Activated naive CD4-positive, alpha-beta T cell (primary cell): Measurements from ENCODE around the gene MAP1LC3C.
"Not testable (repeated sequence)": the region's sequence is repeated elsewhere in the genome, so short reads cannot be mapped to it uniquely, and the experiment has no call there.

Experiments used
- DNase-seq, 4 experiments: peaks; one replicate each; lab custom pipeline; 2025; lab: John Stamatoyannopoulos, UW

The MAP1LC3C gene

DNA sequence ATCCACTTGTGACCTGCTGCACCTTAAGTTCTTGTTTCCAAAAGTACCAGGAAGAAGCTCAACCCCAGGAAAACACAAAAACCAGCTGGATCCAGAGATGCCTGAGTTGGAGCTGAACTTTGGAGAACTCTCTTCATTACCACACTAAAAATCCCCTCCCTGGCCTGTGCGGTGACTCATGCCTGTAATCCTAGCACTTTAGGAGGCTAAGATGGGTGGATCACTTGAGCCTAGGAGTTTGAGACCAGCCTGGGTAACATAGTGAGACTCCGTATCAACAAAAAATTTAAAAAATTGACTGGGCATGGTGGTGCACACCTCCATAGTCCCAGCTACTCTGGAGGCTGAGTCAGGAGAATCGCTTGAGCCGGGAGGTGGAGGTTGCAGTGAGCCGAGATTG lies 6.2 kb downstream of the MAP1LC3C start:
- DNase-seq, result no peak

DNA sequence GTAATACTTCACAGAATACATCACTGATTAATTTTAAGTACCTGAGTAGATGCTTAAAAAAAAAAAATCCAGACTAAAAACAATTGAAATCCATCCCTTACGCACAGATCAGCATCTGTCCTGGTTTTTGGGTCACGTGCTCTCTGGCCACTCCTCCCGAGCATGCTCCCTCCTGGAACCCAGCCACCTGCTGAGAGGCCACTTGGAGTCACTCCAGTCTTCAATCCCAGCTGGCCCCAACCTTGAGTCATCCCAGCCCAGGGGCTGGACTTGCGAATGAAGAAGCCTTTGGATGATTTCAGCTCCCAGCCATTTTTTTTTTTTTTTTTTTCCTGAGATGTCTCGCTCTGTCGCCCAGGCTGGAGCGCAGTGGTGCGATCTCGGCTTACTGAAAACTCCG lies 8.9 kb downstream of the MAP1LC3C start:
- no peak for DNase-seq

DNA sequence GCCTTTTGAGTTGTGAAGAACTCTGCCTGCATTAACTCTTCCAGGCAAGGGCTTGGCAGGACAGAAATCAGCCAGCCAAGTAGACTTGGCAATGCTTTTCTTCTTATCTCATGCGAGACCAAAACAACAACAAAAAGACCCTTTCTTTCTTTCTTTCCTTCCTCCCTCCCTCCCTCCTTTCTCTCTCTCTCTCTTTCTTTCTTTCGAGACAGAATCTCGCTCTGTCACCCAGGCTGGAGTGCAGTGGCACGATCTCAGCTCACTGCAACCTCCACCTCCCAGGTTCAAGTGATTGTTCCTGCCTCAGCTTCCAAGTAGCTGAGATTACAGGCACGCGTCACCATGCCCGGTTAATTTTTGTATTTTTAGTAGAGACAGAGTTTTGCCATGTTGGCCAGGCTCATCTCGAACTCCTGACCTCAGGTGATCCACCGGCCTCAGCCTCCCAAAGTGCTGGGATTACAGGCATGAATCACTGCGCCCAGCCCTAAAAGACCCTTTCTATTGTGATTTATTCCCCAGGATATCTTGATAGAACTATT lies 10.4 kb downstream of the MAP1LC3C start:
- not testable (repeated sequence) for DNase-seq

DNA sequence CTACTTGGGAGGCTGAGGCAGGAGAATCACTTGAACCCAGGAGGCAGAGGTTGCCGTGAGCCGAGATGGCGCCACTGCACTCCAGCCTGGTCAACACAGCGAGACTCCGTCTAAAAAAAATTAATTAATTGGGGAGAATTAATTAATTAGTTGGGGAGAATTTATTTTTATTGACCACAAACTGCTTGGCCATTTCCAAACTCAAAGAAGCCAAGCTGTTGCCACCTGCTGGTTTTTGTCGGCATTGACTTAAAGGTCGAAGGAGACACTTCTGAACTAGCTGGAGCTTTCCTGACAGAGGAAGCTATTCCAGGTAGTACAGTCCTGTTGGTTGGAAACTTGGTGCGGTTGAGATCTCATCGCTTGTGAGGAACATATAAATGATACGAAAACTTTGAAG lies 13.1 kb downstream of the MAP1LC3C start:
- DNase-seq, result no peak

DNA sequence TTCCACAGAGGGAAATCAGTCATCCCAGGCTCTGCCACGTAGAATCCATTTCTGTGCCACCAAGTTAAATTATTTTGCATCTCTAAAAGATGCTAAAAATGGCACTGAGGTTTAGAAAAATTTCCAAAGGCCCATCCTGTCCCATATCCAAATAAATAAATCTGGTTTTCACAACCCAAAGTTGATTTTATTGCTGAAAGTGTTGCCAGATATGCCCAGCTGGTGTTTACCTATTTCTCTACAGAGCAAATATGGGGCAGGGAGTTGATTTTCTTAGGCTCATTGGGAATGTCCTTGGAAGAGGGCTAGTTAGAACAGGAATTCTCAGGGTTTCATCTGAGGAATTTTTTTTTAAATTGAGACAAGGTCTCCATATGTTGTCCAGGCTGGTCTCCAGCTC lies 19.0 kb downstream of the MAP1LC3C start:
- no peak for DNase-seq

DNA sequence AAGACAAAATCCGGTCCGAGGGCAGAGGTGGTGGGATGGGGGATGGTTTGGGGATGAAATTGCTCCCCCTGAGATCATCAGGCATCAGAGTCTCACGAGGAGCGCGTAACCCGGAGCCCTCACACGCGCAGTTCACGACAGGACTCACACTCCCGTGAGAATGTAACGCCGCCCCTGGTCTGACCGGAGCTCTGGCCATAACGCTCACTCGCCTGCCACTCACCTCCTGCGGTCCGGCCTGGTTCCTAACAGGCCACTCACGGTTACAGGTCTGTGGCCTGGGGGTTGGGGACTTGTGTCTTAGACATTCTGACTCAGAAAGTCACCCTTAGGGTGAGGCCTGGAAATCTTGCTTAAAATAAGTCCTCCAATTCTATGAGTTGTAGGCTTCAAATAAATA lies 19.8 kb downstream of the MAP1LC3C start:
- DNase-seq, result no peak

DNA sequence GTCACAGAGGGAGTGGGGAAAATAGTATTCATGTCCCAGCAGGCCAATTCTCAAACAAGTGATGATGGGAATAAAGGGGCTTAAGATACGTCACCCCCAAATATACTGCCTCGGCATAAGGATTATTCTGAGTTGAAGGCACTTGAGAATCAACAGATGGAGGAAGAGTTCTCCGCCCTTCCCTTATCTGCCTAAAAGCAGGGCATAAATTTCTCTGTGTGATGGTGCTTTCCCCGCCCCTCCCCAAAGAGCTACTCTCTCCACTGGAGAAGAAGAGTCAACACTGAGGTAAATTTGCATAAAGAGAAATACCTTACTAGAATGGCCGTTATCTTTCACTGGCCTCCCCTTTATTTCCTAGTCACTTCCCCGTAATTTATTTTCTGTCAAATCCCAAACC lies 22.7 kb downstream of the MAP1LC3C start:
- DNase-seq, result no peak

DNA sequence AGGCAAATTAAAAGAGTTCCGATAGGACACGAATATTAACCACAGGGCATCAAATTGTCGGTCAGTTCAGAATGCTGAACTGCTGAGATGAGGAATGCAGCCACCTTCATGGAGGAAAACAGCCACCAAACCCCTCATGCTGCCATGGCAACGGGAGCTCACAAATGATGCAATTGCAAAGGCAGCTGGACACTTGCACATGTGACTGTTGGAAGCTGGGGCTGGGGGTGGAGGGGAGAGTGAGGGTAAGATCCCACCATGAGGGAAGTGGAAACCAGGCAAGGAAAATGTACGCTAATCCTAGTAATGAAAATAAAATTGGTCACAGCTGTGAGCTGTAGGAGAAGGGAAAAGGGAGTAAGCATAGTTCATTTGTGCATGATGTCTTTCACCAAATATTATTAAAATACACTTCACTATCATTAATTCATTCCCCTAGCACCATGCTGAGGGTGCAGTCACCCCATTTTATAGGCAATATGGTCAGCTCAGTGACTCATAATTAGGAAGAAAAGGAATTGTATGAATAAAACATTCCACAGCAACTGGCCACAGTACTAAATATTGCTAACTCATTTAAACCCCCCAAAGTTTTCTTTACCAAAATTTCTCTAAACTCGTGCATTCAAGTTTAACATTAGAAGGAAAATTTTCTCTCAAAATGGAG lies 26.1 kb downstream of the MAP1LC3C start:
- DNase-seq, result no peak

DNA sequence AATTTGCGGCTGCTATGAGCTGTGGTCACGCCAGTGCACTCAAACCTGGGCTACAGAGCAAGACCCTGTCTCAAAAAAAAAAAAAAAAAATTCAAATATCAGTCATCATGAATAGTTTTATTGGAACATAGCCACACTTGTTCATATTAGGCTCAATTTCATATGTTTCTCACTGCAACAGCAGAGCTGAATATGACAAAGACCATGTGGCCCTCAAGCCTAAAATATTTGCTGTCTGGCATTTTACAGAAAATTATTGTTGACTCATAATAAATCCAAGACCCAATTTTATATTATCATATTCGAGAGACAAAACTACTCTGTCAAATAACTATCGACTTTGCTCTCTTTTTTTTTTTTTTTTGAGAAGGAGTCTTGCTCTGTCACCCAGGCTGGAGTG lies 30.3 kb downstream of the MAP1LC3C start:
- DNase-seq, result no peak

DNA sequence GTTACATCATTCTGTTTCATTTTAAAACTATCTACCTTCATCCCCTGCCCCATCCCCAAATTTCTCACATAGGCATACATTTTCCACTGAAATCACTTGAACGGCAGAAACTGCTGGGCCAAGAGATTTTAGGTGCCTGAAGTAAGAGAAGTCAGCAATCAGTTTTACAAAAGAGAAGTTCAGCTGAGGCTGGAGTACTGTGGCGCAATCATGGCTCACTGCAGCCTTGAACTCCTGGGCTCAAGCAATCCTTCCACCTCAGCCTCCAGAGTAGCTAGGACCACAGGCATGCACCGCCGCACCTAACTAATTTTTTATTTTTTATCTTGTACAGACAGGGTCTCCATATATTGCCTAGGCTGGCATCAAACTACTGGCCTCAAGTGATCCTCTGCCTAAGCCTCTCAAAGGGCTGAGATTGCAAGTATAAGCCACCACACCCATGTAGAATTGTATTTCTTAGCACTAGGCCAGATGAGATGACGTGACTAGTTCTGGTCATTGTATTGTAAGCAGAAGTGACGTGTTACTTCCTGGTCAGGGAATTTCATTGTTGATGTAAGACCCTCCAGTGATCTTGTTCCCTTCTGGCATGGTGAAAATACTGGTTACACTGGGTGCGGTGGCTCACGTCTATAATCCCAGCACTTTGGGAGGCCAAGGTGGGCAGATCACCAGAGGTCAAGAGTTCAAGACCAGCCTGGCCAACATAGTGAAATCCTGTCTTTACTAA lies 34.2 kb downstream of the MAP1LC3C start:
- no peak for DNase-seq

DNA sequence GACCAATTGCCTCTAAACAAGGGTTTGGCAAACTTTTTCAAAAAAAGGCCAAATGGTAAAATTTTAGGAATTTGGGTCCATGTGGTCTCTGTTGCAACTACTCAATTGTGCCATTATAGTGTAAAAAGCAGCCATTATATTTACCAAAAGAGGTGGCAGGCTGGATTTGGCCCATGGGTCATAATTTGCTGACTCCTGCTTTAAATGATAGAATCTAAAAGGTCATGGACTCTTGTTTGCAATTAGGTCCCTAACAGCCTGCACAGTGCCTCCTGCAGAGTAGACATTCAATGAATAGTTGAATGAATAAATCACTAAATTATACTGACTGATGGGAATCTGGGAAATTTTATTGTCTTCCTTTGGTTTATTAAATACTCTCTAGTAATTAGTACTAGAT lies 35.2 kb downstream of the MAP1LC3C start:
- no peak for DNase-seq

DNA sequence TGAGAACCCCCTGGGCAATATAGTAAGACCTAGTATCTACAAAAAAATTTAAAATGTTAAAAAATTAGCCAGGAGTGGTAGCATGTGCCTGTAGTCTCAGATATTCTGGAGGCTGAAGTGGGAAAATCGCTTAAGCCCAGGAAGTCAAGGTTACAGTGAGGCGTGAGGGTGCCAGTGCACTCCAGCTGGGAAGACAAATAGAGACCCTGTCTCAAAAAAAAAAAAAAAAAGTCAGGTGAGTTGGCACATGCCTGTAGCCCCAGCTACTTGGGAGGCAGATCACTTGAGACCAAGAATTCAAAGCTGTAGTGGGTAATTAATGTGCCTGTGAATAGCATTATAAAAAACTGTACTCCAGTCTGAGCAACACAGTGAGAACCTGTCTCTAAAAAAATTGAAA lies 36.7 kb downstream of the MAP1LC3C start:
- no peak for DNase-seq

DNA sequence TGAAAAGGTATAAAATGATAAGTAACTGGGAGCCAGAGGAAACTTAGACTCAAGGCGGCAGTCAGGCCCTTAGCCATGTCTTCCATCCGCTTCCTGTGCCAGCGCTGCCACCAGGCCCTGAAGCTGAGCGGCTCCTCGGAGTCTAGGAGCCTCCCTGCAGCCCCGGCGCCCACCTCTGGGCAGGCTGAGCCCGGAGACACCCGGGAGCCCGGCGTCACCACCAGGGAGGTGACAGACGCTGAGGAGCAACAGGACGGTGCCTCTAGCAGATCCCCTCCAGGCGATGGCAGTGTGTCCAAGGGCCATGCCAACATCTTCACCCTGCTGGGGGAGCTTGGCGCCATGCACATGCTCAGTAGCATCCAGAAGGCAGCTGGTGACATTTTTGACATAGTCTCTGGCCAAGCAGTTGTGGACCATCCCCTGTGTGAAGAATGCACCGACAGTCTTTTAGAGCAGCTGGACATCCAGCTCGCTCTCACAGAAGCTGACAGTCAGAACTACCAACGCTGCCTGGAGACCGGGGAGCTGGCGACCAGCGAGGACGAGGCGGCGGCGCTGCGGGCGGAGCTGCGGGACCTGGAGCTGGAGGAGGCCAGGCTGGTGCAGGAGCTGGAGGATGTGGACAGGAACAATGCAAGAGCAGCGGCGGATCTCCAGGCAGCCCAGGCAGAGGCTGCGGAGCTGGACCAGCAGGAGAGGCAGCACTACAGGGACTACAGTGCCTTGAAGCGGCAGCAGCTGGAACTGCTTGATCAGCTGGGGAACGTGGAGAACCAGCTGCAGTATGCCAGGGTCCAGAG lies 41.0 kb downstream of the MAP1LC3C start, which contains the start of gene BECN2:
BECN2 (plus strand) TSS at position 76 of the 803 bp plus-strand sequence; CDS start at position 76, 0 bp downstream.
- DNase-seq, result no peak

DNA sequence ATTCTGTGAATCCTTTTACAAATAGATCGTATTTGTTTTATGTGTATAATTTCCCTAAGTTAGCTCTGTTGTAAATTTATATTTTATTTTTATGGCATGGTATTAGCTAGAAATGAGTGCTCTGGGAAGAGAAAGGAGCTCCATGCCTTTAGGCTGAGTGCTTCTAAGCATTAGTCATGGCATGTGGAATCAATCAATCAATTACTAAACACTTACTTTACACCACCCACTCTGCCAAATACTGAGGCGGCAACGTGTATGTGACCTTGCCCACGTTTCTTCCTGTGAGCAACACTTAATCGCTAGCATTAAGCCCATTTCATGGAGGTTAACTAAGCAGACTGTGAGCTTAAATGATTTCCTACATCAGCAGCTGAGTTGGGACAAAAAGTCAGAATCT lies 48.5 kb downstream of the MAP1LC3C start:
- no peak for DNase-seq

DNA sequence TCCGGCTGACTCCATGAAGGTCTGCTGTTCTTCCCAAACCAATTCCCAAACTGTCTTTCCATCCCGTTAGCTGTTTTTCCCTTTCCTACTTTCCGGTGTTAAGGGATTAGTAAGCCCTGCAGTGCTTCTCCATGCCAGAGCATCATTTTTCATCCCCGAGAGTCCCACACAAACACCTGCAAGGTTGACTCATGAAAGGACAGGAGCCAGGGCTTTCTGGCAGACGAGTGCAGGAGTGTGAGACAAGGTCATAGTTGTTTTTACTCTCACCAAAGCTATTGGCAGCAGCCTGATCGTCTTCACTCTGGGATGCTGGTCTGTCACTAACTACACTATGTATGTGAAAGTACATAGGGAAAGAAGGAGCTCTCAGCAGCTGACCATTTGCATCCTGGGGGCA lies 51.5 kb downstream of the MAP1LC3C start:
- DNase-seq, result no peak
